BLaER1 treated with 17β-estradiol and CSF1 and Interleukin-3, amounts not matched to agents 10 nM and 100 nM (cell line): ENCODE results near the gene BCAS4.

Experiments
- H3K27ac ChIP-seq, 11 experiments: shearing (Covaris generic); formaldehyde crosslinking; 2 replicates each; pipeline ENCODE4 v1.8.1; 2022
- H3K27me3 ChIP-seq, 11 experiments: shearing (Covaris generic); formaldehyde crosslinking; 2 replicates each; pipeline ENCODE4 v1.8.1; 2022
- H3K36me3 ChIP-seq, 11 experiments: shearing (Covaris generic); formaldehyde crosslinking; 2 replicates each; pipeline ENCODE4 v1.8.1; 2022
- H3K4me1 ChIP-seq, 10 experiments: shearing (Covaris generic); formaldehyde crosslinking; 2 replicates each; pipeline ENCODE4 v1.8.1; 2022
- H3K4me2 ChIP-seq, 11 experiments: shearing (Covaris generic); formaldehyde crosslinking; 2 replicates each; pipeline ENCODE4 v1.8.1; 2022
- H3K4me3 ChIP-seq, 10 experiments: shearing (Covaris generic); formaldehyde crosslinking; 2 replicates each; pipeline ENCODE4 v1.8.1; 2022
- H3K9ac ChIP-seq, 11 experiments: shearing (Covaris generic); formaldehyde crosslinking; 2 replicates each; pipeline ENCODE4 v1.8.1; 2022
- H3K9me3 ChIP-seq, 11 experiments: shearing (Covaris generic); formaldehyde crosslinking; replicated peaks in 1 of 11; 2 replicates each; pipeline ENCODE4 v1.8.1; 2022
- H4K20me1 ChIP-seq, 11 experiments: shearing (Covaris generic); formaldehyde crosslinking; 2 replicates each; pipeline ENCODE4 v1.8.1; 2022
- Cebpa-rat ChIP-seq, 11 experiments: shearing (Covaris generic); IDR thresholded peaks; 2 replicates each; pipeline ENCODE4 v1.8.1; 2022

BCAS4 gene

DNA sequence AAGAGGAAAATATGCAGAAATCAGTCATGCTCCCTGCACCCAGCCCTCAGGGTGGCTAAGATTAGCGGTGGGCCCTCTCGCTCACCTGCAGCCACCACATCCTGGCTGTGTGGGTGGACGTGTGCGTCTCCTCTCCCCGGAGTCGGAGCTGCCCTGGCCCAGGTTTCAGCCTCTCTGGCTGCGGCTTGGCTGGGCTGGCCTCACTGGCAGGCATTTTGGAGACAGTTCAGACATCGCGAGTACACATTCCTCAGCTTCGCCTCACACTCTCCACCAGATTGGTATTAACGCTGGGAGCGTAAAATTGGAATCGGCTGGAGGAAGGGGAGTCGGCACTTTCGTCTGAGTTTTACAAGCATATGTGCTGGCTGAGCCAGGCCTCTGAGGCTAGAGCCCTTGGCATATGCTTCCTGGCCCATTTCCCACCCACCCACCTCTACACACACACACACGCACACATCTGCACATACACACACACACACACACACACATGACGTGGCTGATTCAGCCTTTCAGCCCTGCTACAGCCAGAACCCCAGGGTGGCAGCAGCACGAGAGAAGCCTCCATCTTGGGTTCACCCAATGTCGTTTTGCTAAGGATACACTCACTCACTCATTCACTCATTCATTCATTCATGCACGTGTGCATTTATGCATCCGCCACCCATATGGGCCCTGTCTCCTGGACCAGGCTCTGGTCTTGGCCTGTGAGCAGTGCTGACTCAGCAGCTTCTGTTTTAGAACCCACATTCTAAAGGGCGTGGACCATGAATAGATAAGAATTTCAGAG is 42.9 kb downstream of the BCAS4 start:
- peak overlapping the region in 4 of 11 experiments; percentile 39 to 53 (median 45); a peak in 5 of 22 replicates for H3K27ac ChIP-seq
- no peaks in the 10 kb centered on the region for H3K9me3 ChIP-seq
- peak overlapping the region in 4 of 11 experiments; percentile 3 to 48 (median 40); a peak in 7 of 22 replicates for H3K9ac ChIP-seq
- H3K4me1 ChIP-seq: peaks cover 0 to 25% (median 17%) of the 10 kb centered on the region in 10 experiments; a peak in 16 of 20 replicates
- no peak overlapping the region for H3K4me3 ChIP-seq
- peak overlapping the region in 7 of 11 experiments; percentile 6 to 67 (median 49); a peak in 12 of 22 replicates for H3K4me2 ChIP-seq
- H4K20me1 ChIP-seq: 0 out of 22 replicates have a peak, but pooled peaks cover 0 to 9% (median 0%) of the 10 kb centered on the region in 11 experiments
- peaks cover 0 to 98% (median 91%) of the 10 kb centered on the region in 11 experiments; a peak in 18 of 22 replicates for H3K36me3 ChIP-seq
- no peaks in the 10 kb centered on the region for H3K27me3 ChIP-seq
- no peak for TF ChIP-seq Cebpa-rat (IDR thresholded peaks at IDR 0.05)

DNA sequence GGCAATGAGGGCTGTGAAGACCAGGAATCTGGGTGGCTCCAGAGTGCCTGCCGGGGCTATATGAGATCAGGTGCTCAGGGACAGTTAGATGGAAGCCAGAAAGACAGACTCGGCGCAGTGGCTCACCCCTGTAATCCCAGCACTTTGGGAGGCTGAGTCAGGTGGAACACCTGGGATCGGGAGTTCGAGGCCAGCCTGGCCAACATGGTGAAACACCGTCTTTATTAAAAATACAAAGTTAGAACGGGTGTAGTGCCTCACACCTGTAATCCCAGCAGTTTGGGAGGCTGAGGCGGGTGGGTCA is 43.4 kb downstream of the BCAS4 start:
- Histone ChIP-seq H3K27ac (peak overlapping the region in 1 of 11 experiments; percentile 50; a peak in 1 of 22 replicates), H4K20me1 (0 out of 22 replicates have a peak, but pooled peaks cover 0 to 9% (median 0%) of the 10 kb centered on the region in 11 experiments), H3K36me3 (peaks cover 0 to 98% (median 91%) of the 10 kb centered on the region in 11 experiments; a peak in 18 of 22 replicates), H3K4me1 (peaks cover 0 to 22% (median 17%) of the 10 kb centered on the region in 10 experiments; a peak in 16 of 20 replicates), H3K27me3 (no peaks in the 10 kb centered on the region), H3K4me2 (no peak overlapping the region), H3K4me3 (no peak overlapping the region), H3K9me3 (no peaks in the 10 kb centered on the region), H3K9ac (no peak overlapping the region)
- TF ChIP-seq Cebpa-rat (IDR thresholded peaks at IDR 0.05): no peak

- Histone ChIP-seq H3K4me3 (no peak overlapping the region), H3K27me3 (no peaks in the 10 kb centered on the region), H3K4me2 (no peak overlapping the region), H4K20me1 (0 out of 22 replicates have a peak, but pooled peaks cover 0 to 9% (median 0%) of the 10 kb centered on the region in 11 experiments), H3K4me1 (peaks cover 0 to 22% (median 16%) of the 10 kb centered on the region in 10 experiments; a peak in 16 of 20 replicates), H3K36me3 (peaks cover 0 to 98% (median 91%) of the 10 kb centered on the region in 11 experiments; a peak in 17 of 22 replicates), H3K27ac (peak overlapping the region in 4 of 11 experiments; percentile 26 to 50 (median 40); a peak in 5 of 22 replicates), H3K9me3 (no peaks in the 10 kb centered on the region), H3K9ac (peak overlapping the region in 2 of 11 experiments; percentile 24 to 38; a peak in 2 of 22 replicates)
- no peak for TF ChIP-seq Cebpa-rat (IDR thresholded peaks at IDR 0.05)
Observed at GRCh38 chr20:50838707-50839385, 44.0 kb downstream of the BCAS4 start.

DNA sequence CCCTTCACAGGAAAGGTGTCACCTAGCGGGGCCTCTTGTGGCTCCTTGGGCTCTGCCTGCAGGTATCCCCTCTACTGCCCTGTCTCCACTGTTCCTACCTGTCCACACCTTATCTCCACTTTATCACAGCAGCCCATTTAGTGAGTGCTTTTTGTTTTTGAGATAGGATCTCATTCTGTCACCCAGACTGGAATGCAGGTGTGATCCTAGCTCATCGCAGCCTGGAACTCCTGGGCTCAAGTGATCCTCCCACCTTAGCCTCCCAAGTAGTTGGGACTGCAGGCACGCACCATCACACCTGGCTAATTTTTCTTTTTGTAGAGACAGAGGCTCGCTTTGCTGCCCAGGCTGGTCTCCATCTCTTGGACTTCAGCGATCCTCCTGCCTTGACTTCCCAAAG is 48.0 kb downstream of the BCAS4 start:
- no peak overlapping the region for H3K4me2 ChIP-seq
- no peaks in the 10 kb centered on the region for H3K9me3 ChIP-seq
- H3K27ac ChIP-seq: no peak overlapping the region
- TF ChIP-seq Cebpa-rat (IDR thresholded peaks at IDR 0.05): no peak
- H3K36me3 ChIP-seq: peaks cover 0 to 95% (median 82%) of the 10 kb centered on the region in 11 experiments; a peak in 17 of 22 replicates
- no peaks in the 10 kb centered on the region for H3K27me3 ChIP-seq
- no peak overlapping the region for H3K4me3 ChIP-seq
- H3K9ac ChIP-seq: no peak overlapping the region
- peaks cover 0 to 17% (median 9%) of the 10 kb centered on the region in 10 experiments; a peak in 17 of 20 replicates for H3K4me1 ChIP-seq
- H4K20me1 ChIP-seq: peaks cover 0 to 9% (median 0%) of the 10 kb centered on the region in 11 experiments; a peak in 1 of 22 replicates

DNA sequence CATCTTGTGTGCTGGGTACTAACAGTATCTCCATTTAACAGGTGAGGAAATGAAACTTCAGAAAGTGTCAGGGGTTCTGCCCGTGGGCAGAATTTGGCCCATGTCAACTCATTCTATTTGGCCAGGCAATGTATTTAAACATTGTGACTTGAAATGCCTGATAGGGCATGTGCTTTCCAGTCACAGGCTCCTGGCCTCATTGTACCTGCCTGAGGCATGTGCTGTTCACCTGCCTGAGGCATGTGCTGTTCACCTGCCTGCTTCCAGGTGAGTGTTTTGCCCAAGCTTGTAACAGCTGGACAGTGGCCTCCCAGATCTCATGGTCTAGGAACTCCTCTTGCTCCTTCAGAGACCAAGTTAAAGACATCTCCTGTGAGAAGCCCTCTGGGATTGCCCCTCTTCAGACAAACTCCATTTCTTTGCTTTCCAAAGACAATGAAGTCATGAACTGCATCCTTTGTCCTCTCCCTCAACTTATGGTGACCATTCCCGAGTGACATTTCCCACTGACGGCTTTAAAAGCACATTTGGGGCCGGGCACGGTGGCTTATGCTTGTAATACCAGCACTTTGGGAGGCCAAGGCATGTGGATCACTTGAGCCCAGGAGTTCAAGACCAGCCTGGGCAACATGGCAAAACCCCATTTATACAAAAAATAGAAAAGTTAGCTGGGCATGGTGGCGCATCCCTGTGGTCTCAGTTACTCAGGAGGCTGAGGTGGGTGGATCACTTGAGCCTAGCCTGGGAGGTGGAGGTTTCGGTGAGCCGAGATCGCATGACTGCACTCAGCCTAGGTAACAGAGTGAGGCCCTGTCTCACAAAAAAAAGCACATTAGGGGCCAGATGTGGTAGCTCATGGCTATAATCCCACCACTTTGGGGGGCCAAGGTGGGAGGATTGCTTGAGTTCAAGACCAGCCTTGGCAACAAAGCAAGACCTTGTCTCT is 48.7 kb downstream of the BCAS4 start:
- peaks cover 0 to 89% (median 75%) of the 10 kb centered on the region in 11 experiments; a peak in 17 of 22 replicates for H3K36me3 ChIP-seq
- no peak overlapping the region for H3K4me2 ChIP-seq

DNA sequence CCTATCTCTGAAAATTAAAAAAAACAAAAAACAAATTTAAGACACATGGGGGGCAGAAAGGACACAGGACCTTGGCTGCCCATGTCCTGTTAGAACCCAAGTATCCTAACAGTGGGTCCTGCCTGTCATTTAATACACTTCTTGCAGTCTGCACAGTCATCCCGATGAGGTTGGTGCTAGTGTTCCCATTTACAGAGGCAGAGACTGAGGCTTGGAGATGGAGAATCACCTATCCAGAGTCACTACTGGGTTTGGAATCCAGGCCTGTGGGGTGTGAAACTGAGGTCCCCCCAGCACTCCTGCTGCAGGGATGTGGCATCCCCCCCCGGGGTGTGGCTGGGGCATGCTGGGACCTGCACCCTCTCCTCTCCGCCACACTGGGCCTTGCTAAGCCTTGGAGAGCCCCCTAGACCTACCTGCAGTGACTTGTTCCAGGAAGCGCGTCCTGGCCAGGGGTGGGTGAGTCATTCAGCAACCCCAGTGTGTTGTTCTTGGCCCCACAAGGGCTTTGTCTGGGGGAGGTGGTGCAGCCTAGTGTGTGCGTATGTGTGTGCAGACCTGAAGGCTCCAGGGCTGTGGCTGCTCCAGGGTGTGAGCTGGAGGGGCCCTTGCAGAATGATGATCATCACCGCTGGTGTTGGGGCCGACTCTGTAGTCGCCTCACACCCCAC is 49.7 kb downstream of the BCAS4 start:
- H3K4me1 ChIP-seq: peaks cover 15 to 34% (median 26%) of the 10 kb centered on the region in 10 experiments
- H4K20me1 ChIP-seq: peaks cover 0 to 16% (median 0%) of the 10 kb centered on the region in 11 experiments; a peak in 4 of 22 replicates
- no peak overlapping the region for H3K27ac ChIP-seq
- H3K9ac ChIP-seq: no peak overlapping the region
- no peak overlapping the region for H3K4me3 ChIP-seq
- TF ChIP-seq Cebpa-rat (IDR thresholded peaks at IDR 0.05): no peak
- no peaks in the 10 kb centered on the region for H3K27me3 ChIP-seq
- H3K9me3 ChIP-seq: no peaks in the 10 kb centered on the region
- peaks cover 0 to 79% (median 72%) of the 10 kb centered on the region in 11 experiments; a peak in 17 of 22 replicates for H3K36me3 ChIP-seq
- H3K4me2 ChIP-seq: no peak overlapping the region; a peak in 1 of 22 replicates

More for the DNA sequence above, 48.7 kb downstream of the BCAS4 start:
- Histone ChIP-seq H3K4me3 (no peak overlapping the region), H3K27ac (no peak overlapping the region), H3K9me3 (no peaks in the 10 kb centered on the region), H4K20me1 (peaks cover 0 to 9% (median 0%) of the 10 kb centered on the region in 11 experiments; a peak in 3 of 22 replicates), H3K27me3 (no peaks in the 10 kb centered on the region), H3K4me1 (peaks cover 5 to 25% (median 16%) of the 10 kb centered on the region in 10 experiments), H3K9ac (no peak overlapping the region)
- TF ChIP-seq Cebpa-rat (IDR thresholded peaks at IDR 0.05): no peak

GRCh38 chr20:50845566-50846215 is 50.8 kb downstream of the BCAS4 start:
- Histone ChIP-seq H3K27ac (peak overlapping the region in 2 of 11 experiments; percentile 1 to 2; a peak in 1 of 22 replicates), H3K4me3 (no peak overlapping the region), H3K9me3 (no peaks in the 10 kb centered on the region), H3K4me1 (peaks cover 21 to 46% (median 37%) of the 10 kb centered on the region in 10 experiments), H3K9ac (no peak overlapping the region), H4K20me1 (peaks cover 0 to 16% (median 0%) of the 10 kb centered on the region in 11 experiments; a peak in 4 of 22 replicates), H3K4me2 (no peak overlapping the region), H3K36me3 (peaks cover 0 to 70% (median 65%) of the 10 kb centered on the region in 11 experiments; a peak in 17 of 22 replicates), H3K27me3 (no peaks in the 10 kb centered on the region)
- no peak for TF ChIP-seq Cebpa-rat (IDR thresholded peaks at IDR 0.05)
